GM18520 (cell line): Measurements from ENCODE around the gene PBX3.

ENCODE experiments used
- ATAC-seq: cut with Tn5 transposase; IDR thresholded peaks from one replicate; pipeline ENCODE4 v1.9.1; 2021; ENCODE audit not compliant: unreplicated experiment

PBX3 gene

DNA sequence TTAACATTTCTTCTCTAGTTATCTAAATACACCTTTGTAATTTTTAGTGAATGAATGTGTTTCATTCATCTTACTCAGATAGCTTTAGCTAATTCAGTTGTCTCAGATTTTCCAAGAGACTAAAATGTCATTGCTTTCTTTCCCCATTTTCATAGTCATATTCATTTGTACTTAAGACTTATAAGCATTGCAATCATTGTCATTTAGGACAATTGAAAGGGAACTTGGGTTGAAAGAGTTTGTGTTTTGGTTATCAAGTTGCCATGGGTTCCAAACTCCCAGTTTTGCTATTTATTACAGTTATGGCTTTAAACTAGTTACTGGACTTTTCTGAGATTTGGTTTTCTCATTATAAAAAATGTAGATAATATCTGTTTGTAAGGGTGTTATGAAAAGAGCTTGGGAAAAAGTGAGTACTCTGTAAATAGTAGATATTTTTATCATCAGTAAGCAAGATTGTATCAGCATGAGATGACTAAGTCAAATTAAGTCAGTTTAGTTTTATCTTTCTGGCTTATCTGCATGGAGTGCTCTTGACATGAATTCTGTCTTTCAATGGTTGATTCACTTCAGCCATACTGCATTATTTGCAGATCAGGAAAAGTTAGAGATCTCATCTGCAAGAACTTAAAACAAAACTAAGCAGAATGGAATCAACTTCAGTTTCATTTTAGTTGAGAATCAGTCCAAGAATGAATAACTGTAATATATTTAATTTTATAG is 107.5 kb downstream of the PBX3 start:
- no peak for ATAC-seq

DNA sequence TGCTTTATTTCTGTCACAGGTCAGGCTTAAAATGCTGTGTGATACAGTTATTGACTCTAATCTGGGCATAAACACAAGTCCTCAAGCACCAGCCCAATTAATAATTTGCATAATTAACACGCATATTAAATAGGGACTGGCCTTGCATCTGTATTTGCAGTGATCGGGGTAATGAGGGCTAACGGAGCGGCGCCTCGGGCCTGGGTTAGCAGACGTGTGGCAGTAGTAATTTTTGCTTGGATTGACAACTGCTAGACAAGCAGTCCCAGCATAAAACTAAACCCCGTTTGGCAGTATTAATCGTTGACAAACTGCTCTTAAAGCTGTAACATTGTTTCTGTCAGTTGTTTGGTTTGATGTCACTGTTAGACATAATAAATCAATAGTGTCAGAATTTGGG is 109.2 kb downstream of the PBX3 start:
- ATAC-seq = no peak

DNA sequence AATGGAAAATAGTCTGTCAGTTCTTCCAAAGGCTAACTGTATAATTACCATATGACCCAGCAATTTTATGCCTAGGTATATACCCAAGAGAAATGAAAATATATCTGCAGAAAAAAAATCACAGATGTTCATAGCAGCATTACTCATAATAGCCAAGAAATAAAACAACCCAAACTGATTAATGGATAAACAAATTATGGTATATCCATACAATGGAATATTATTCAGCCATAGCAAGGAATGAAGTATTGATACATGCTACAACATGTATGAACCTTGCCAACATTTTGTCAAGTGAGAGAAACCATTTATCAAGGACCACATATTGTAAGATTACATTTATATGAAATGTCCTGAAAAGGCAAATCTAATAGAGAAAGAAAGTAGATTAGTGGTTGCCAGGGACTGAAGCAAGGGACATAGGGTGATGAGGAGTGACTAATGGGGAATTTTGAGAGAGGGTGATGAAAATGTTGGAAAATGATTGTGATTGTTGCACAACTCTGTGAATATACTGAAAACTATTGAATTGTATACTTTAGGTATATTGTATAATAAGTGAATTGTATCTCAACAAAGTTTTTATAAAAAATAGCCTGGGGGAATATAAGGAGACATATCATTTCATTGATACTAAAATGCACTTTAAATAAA is 114.4 kb downstream of the PBX3 start:
- no peak for ATAC-seq

GRCh38 chr9:125863923-125864322 is 116.8 kb downstream of the PBX3 start:
- no peak for ATAC-seq

GRCh38 chr9:125867751-125868415 is 120.7 kb downstream of the PBX3 start:
- ATAC-seq = no peak

DNA sequence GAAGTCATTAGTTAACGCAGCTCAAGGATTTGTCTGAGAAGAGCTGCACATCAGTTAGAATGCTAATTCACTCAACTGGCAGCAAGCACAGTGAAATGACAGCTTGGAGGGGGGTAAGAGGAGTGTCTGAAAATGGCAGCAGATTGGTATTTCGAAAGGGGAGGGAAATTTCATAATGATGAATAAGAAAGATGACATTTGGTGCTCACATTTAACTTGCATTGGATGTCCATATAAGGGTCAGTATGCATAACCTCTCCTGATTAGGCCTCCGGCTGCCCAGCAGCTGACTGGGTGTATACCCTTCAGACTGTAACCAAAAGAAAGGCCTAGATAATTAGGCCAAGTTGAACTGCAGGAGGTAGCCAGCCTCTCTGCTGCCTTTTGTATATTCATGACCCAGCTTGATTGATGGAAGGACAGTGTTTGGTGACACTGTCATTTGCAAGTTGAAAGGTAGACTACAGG is 131.0 kb downstream of the PBX3 start:
- ATAC-seq = no peak

GRCh38 chr9:125881042-125881441 is 133.9 kb downstream of the PBX3 start:
- ATAC-seq = no peak

DNA sequence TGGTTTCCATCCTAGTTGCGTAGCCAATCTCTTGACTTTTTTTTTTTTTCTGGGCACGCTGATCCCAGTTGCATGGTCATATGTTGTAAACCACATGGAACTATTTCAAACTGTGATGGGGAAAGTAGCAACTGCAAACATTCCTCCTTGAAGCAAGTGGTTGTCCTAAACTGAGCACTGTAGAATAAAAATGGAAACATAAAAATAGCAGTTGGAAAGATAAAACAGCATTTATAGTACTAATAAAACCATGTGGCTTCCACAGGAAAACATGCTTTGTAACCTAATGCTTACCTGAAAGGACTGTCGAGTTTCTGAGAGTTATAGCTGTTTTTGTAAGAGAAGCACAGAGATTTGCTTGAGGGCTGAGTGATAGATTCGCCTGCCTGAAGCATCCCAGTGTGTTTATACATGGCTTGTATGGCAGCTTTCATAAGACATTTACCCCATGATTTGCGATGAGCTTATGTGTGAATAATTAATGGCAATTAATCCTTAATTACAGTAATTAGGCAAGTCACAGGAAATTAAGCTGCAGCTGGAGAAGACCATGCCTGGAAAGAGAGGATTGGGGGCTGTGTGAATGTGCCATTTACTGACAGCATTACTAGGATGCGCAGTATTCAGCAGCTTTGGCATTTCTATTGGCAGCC is 136.5 kb downstream of the PBX3 start:
- ATAC-seq = no peak

GRCh38 chr9:125884218-125884595 is 137.0 kb downstream of the PBX3 start:
- no peak for ATAC-seq

DNA sequence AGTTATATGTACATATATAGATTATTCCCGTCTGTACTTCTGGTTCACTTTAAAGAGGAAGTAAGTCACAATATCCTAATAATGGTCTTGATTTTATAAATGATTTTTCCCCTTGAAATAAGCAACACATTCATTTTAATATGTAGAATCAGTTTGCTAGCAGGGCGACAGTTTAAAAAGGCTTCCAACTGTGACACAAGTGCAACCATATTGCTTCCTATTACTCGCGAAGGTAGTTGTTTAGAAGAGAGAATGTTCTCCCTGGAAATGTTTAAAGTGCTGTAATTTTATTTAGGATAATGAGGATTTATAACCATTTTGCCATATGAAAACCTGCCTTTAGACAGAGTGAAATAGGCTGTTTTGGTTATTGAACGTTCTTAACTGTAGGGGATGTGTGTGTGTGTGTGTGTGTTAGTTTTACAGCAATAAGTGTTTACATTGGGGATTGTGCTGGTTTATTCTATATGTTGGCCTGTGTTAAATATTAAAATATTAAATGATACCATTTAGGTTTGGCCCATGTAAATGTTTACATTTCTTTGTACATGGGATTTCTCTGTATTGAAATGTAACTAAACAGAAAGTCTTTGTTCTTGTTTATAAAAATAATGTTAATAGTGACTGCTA is 138.3 kb downstream of the PBX3 start:
- ATAC-seq = no peak

DNA sequence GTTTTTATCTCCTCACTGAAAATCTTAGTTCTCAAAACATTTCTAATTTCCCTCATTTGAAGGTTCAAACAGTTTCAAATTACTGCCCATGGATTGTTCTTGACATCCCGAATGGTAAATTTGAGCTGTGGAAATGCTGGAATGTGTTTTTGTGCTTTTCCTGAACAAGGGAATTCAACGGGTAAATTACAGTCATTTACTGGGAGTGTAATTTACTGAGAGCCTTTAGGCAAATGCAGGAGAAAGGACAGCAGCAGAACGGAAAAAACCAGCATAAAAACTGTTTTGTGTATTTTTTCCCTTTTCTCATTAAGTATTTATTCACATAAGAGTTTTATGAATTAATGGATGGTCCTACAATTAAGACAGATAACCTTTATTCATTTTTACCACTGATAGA is 139.2 kb downstream of the PBX3 start:
- ATAC-seq = no peak

- no peak for ATAC-seq
Observed at GRCh38 chr9:125887172-125887571, 140.0 kb downstream of the PBX3 start.

DNA sequence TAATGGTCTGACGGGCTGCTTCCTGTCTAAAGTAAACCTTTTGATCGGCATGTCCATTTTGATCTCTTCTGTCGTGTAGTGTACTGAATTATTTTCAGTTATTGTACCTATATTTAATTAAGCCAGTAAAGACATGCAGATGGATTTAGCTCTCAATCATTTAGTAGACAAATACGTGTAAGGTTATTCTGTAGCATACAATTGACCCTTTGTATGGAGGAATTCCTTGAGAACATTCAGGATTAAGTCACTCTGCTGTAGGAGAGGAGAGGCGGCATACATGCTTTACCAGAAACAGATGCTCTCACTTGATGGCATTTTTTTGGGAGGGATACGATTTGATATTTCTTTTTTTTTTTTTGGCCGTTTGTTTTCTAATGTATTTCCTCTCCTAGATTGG is 141.0 kb downstream of the PBX3 start:
- no peak for ATAC-seq

DNA sequence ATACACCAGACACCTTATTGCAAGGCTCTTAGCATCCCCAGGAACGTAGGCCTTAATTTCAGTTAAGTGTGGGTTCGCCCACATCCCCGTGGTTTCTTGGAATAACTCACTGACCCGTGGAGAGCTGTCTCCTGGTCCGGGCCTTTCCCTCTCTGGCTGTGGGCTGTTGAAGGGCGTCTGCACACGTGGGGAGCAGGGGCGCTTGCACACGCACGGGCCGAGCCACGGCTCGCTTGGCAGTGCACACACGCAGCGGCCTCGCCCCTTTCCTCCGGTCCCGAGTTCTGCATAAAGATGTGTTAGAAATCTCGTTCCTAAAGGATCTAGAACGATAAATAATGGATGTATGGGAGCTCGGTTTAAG is 141.9 kb downstream of the PBX3 start:
- no peak for ATAC-seq

- ATAC-seq = no peak
Observed at GRCh38 chr9:125889476-125890419, 142.6 kb downstream of the PBX3 start.

DNA sequence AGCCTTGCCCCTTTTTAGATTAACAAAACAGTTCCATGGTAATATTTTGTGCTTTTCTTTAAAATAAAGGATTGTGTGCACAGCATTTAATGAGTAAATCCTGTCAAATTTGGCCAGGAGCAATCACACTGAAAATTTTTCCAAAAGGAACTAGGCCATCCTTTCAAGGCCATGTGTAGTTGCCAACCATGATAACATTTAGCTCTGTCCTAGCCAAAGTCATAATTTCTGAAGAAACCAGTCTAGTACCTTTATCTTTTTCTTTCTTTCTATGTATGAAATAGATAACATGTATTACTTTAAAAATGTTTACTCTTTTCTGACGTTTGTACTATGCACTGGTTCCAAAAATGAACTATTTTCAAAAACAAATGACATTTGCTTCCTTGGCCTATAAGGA is 143.7 kb downstream of the PBX3 start:
- ATAC-seq = no peak

DNA sequence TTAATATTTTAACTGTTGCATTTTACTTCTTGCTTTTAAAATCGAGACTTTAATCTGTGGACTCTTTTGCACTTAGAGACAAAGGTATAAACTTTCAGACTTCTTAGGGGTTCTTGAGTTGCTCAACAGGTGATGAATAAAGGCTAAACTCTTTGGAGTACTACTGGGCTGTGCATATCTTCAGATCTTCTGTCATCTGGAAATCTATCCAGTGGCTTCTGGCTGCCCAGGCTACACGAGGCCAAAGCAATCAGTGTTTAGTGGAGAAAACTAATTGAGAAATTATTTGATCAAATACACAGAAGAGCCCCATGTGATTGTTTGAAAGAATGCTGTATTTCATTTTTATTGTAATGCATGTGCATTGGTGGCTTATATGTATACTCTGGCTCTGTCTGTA is 146.1 kb downstream of the PBX3 start:
- ATAC-seq = no peak

DNA sequence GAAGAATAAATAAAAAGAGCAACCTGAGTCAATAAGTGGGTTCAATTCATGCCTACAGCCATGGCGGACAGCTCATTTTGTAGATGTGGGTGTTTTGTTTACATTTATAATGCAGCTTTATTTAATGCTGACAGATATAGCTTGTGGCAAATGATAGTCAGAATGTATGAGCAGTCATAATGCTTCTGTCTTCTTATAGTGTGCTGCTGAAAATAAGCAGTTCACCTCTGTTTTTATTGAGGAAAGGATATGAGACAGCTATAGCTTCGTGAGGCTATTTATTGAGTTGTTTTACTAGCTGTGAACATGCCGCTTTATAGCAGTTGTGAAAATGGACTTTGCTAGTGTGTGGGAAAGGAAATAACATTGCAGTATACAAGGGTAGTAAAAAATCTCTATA is 147.4 kb downstream of the PBX3 start:
- ATAC-seq = no peak

GRCh38 chr9:125896404-125896803 is 149.2 kb downstream of the PBX3 start:
- no peak for ATAC-seq

GRCh38 chr9:125896964-125897363 is 149.8 kb downstream of the PBX3 start:
- no peak for ATAC-seq
